SU-DHL-6 (cell line): ENCODE measurements around the gene ZNF112.

Experiments used
- CTCF ChIP-seq: fragments of 200-600 bp; sonication (generic); IDR thresholded peaks from one replicate; pipeline ENCODE4 v1.5.1; 2017; ENCODE audit warnings: antibody characterized with exemption, mild to moderate bottlenecking, low read length, moderate library complexity; ENCODE audit not compliant: insufficient read depth, poor library complexity, severe bottlenecking
- EZH2phosphoT487 ChIP-seq: fragments of 200-600 bp; sonication (generic), shearing (Covaris generic); conservative IDR thresholded peaks from 2 replicates; pipeline ENCODE4 v1.6.1; 2018; ENCODE audit warnings: mild to moderate bottlenecking, antibody characterized with exemption, low read length, moderate library complexity, mixed read lengths

GRCh38 chr19:44313231-44313630, 43.2 kb downstream of the ZNF112 start:
- no peak for TF ChIP-seq EZH2phosphoT487
- TF ChIP-seq CTCF: no peak
